GM04503 (cell line): ENCODE measurements around the gene RAPGEF5.

Experiments
- DNase-seq: peaks from one replicate; pipeline ENCODE4 v3.0.0-alpha.2; 2012; ENCODE audit warnings: low read depth

The RAPGEF5 gene

GRCh38 chr7:22256541-22257096, 100.3 kb downstream of the RAPGEF5 start:
- no peak for DNase-seq

- DNase-seq = no peak
Measured at GRCh38 chr7:22255834-22256233, 101.1 kb downstream of the RAPGEF5 start.

- no peak for DNase-seq
Measured at GRCh38 chr7:22255342-22255741, 101.6 kb downstream of the RAPGEF5 start.

GRCh38 chr7:22252936-22253536, 103.9 kb downstream of the RAPGEF5 start:
- no peak for DNase-seq

- no peak for DNase-seq
Measured at GRCh38 chr7:22252016-22252415, 104.9 kb downstream of the RAPGEF5 start.

GRCh38 chr7:22251281-22251680, 105.7 kb downstream of the RAPGEF5 start:
- DNase-seq = no peak

GRCh38 chr7:22250390-22250789, 106.6 kb downstream of the RAPGEF5 start:
- DNase-seq = no peak

- DNase-seq = no peak
Measured at GRCh38 chr7:22248111-22248809, 108.7 kb downstream of the RAPGEF5 start.

GRCh38 chr7:22241805-22242390, 115.1 kb downstream of the RAPGEF5 start:
- DNase-seq = no peak

GRCh38 chr7:22240904-22241571, 115.9 kb downstream of the RAPGEF5 start:
- DNase-seq = no peak

- DNase-seq = peak; percentile 13
Measured at GRCh38 chr7:22238354-22239311, 118.3 kb downstream of the RAPGEF5 start.

- no peak for DNase-seq
Measured at GRCh38 chr7:22235134-22235533, 121.8 kb downstream of the RAPGEF5 start.

- DNase-seq = no peak
Measured at GRCh38 chr7:22234227-22234626, 122.7 kb downstream of the RAPGEF5 start.

GRCh38 chr7:22231806-22232205, 125.1 kb downstream of the RAPGEF5 start:
- DNase-seq = no peak

GRCh38 chr7:22231141-22231540, 125.8 kb downstream of the RAPGEF5 start:
- DNase-seq = no peak

- no peak for DNase-seq
Measured at GRCh38 chr7:22230238-22230637, 126.7 kb downstream of the RAPGEF5 start.

- no peak for DNase-seq
Measured at GRCh38 chr7:22229148-22229547, 127.8 kb downstream of the RAPGEF5 start.

- DNase-seq = no peak
Measured at GRCh38 chr7:22223807-22224206, 133.1 kb downstream of the RAPGEF5 start.

GRCh38 chr7:22220941-22221340, 136.0 kb downstream of the RAPGEF5 start:
- DNase-seq = no peak

GRCh38 chr7:22219739-22220493, 137.0 kb downstream of the RAPGEF5 start:
- no peak for DNase-seq

- DNase-seq = no peak
Measured at GRCh38 chr7:22219036-22219435, 137.9 kb downstream of the RAPGEF5 start.
